HFF-Myc (cell line): ENCODE data around the gene VAC14.

Source experiments
- DNase-seq: peaks from one replicate; pipeline ENCODE4 v3.0.0-alpha.2; 2011; ENCODE audit warnings: low read depth; ENCODE audit errors: extremely low read depth
- H3K4me3 ChIP-seq: replicated peaks from 2 replicates; pipeline ENCODE4 v1.5.1; 2011; ENCODE audit warnings: low read depth, mild to moderate bottlenecking, control low read depth, low read length
- TF ChIP-seq, protein P1 (sequence below): IDR thresholded peaks from 2 replicates; pipeline ENCODE4 v1.5.1; 2012; ENCODE audit warnings: mild to moderate bottlenecking, low read depth, low read length, control low read depth; ENCODE audit errors: missing control alignments

The VAC14 gene

DNA sequence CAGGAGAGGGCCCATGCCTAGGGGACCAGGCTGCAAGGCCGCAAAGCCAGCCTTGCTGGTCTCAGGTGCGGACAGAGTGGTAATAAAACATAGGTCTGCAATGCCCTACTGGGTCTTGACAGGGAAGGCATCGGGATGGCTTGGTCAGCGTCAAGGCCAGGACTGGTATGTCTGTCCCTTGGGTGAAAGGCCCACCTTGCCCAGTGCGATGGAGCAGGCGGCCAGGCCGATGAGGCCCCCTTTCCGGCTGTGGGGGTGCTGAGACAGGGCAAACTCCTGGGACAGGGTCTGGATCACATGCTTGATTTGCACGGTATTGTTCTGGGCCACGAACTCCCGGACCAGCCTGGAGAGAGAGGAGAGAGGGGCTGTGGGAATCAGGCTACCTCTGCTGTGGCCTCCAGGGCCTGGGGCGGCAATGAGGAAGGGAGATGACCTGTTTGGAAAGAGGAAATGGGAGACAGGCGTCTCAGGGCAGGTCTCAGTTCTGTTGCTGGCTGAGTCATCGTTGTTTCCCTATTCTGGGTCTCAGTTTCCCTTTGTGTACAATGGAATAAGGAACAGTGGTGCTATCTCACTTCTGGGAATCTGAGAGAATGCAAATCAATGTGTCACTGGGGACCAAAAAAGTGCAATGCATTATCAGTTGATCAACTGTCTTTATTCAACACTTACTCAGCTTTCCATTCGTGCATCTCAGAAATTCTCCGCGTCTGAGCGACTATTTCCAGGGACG is 14.8 kb downstream of the VAC14 start:
- no peak for DNase-seq
- TF ChIP-seq, protein P1, sequence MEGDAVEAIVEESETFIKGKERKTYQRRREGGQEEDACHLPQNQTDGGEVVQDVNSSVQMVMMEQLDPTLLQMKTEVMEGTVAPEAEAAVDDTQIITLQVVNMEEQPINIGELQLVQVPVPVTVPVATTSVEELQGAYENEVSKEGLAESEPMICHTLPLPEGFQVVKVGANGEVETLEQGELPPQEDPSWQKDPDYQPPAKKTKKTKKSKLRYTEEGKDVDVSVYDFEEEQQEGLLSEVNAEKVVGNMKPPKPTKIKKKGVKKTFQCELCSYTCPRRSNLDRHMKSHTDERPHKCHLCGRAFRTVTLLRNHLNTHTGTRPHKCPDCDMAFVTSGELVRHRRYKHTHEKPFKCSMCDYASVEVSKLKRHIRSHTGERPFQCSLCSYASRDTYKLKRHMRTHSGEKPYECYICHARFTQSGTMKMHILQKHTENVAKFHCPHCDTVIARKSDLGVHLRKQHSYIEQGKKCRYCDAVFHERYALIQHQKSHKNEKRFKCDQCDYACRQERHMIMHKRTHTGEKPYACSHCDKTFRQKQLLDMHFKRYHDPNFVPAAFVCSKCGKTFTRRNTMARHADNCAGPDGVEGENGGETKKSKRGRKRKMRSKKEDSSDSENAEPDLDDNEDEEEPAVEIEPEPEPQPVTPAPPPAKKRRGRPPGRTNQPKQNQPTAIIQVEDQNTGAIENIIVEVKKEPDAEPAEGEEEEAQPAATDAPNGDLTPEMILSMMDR, result no peak

DNA sequence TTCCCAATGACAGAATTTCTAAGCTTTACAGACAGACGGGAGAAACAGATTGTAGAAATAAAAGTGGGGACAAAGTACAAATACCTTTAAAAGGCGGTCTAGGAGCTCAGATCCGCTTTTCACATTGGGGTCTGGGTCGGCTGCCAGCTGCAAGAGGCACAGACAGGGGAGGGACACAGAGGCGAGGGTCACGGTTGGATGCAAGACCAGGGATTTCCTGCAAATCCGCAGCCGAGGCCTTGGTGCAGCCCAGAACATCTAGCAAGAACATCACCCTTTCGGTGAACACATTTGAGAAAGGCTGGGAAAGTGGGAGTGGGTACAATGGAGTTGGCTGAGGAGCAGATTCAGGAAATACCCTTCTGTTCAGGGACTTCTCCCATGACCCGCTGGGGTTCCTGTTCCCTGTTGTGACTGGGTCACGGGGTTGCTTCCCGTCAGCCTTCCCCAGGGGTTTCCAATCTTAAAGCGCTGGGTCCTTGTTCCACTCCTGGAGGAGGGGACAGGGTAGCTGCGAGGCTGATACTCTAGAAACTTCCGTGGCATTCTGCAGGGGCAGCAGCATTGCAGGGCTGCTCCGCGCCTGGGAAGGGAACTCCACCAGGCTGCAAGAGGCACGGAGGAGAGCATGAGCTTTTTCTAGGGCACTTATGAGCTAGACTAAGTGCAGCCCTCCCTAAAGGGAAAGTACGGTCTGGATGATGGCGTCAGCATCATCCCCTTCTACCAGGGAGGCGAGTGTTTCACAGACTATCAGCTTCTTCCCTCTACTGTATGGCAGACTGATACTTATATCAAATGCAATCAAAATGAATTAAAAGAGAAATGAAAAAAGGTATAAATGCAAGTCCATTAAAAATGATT is 16.0 kb downstream of the VAC14 start:
- H3K4me3 ChIP-seq, result no peak overlapping the region
- DNase-seq, result no peak
- TF ChIP-seq, protein P1, result no peak

More for the DNA sequence above, 14.8 kb downstream of the VAC14 start:
- no peak overlapping the region for H3K4me3 ChIP-seq

DNA sequence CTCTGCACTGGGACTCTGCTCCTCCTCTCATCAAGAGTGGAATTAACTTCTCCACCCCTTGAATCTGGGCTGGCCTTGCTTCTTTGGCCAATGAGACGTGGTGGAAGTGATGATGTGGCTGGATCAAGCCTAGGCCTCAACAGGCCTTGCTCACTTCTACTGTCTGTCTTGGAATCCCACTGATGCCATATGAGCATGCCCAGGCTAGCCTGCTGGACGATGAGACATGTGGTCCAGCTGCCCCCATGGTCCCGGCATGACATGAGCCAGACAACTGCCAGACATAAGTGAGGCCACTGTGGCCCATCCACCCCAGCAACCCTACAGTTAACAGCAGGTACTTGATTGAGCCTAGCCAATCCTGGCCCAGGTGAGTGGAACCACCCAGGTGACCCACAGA is 18.7 kb downstream of the VAC14 start:
- H3K4me3 ChIP-seq, result no peak overlapping the region
- DNase-seq, result no peak
- TF ChIP-seq, protein P1, result no peak

DNA sequence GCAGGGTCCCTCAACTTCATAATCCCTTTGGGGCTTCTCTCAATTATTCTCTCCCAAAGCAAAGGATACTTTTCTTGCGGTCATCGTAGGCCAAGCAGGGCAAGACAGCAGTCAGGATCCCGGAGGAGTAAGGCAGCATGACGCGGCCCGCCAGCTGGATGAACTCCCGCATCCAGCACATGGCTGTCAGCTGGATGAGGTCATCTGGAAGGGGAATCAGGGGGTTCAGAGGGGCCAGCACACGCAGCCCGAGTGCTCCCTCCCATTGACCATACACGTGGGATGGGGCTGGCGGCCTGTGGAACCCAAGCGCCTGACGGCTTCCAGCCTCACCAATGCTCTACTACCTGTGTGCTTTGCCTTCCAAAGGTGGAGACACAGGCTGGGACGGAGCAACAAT is 19.2 kb downstream of the VAC14 start:
- TF ChIP-seq, protein P1, result no peak
- H3K4me3 ChIP-seq, result no peak overlapping the region
- no peak for DNase-seq

DNA sequence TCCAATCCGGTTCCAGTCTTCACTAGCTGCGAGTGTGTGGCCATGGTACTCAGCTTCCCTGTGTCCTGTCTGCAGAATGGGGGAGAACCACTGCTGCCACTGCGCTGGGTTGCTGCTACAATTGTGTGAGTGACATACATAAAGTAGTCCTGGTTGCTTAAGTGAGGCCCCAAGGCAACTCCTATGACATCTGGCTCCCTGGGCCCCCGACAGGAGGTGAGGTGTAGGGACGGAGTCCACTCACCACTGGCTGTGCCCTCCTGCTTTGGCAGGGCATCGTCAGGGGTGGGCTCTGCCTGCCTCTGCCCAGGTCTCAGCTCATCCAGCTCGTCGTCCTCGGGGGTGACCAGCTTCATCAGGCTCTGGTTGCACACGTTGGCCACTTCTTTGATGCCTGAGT is 20.4 kb downstream of the VAC14 start:
- no peak for DNase-seq
- no peak overlapping the region for H3K4me3 ChIP-seq
- TF ChIP-seq, protein P1, result no peak

DNA sequence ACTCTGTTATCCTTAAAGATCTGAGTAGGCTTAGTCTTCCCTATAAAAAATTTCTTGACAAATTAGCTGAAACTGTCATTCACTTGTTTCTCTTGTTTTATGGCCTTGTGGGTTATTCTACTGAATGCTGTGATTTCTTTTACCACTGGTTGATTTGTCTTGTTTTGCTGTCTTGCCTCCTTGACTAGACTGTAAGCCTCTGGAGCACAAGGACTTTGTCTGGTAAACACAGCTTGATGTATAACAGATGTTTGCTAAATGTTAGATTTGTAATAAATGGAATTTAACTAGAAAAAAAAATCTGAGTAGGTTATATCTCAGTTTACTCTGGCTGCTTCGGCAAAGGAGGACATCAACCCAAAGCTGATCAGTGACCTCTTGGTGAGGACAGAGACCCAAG is 21.6 kb downstream of the VAC14 start:
- DNase-seq, result no peak
- H3K4me3 ChIP-seq, result no peak overlapping the region
- TF ChIP-seq, protein P1, result no peak
